Measurements from ENCODE around the gene CYP27A1.
"Not testable (repeated sequence)": the region's sequence is repeated elsewhere in the genome, so short reads cannot be mapped to it uniquely, and the experiment has no call there.

CYP27A1 gene

GRCh38 chr2:218833023-218833609, 51.2 kb downstream of the CYP27A1 start:
- no peak overlapping the region for H3K56ac ChIP-seq (ENCODE audit: low read length)
- H3K4ac ChIP-seq (ENCODE audit: low read depth, low read length): no peak overlapping the region
- no peaks in the 10 kb centered on the region for H3K79me1 ChIP-seq (ENCODE audit: low read length)
- H2BK5ac ChIP-seq (ENCODE audit: low read length): no peak overlapping the region
- H3K36me3 ChIP-seq (ENCODE audit: control insufficient read depth, insufficient read depth, low read length): no peaks in the 10 kb centered on the region
- H2AK5ac ChIP-seq (ENCODE audit: low read length): no peak overlapping the region
- no peaks in the 10 kb centered on the region for H3K27me3 ChIP-seq (ENCODE audit: insufficient read depth, low read length, poor library complexity)
- H3K27ac ChIP-seq (ENCODE audit: low read depth, low read length): no peak overlapping the region
- H2BK120ac ChIP-seq (ENCODE audit: low read depth, low read length): no peak overlapping the region
- H3K4me3 ChIP-seq (ENCODE audit: low read length): no peak overlapping the region
- no peak overlapping the region for H2BK15ac ChIP-seq (replicated peaks; ENCODE audit: low read depth)
- H3K4me1 ChIP-seq (ENCODE audit: control insufficient read depth, low read depth, low read length): no peaks in the 10 kb centered on the region
- no peak overlapping the region for H4K5ac ChIP-seq (ENCODE audit: low read length)
- DNase-seq: no peak
- no peak overlapping the region for H4K8ac ChIP-seq (ENCODE audit: low read depth, low read length)
- no CpG with 5 or more reads among the region's 4 CpGs for WGBS (ENCODE audit: extremely low coverage, insufficient coverage, low lambda C conversion rate)
- no peak overlapping the region for H3K23ac ChIP-seq (ENCODE audit: low read length)
- H3K79me2 ChIP-seq (ENCODE audit: control insufficient read depth, insufficient read depth, low read length): no peaks in the 10 kb centered on the region
- H3K4me2 ChIP-seq (ENCODE audit: low read length): no peak overlapping the region
- H3K9ac ChIP-seq (ENCODE audit: low read length): no peak overlapping the region
- no peak overlapping the region for H3K18ac ChIP-seq (ENCODE audit: low read length)

DNA sequence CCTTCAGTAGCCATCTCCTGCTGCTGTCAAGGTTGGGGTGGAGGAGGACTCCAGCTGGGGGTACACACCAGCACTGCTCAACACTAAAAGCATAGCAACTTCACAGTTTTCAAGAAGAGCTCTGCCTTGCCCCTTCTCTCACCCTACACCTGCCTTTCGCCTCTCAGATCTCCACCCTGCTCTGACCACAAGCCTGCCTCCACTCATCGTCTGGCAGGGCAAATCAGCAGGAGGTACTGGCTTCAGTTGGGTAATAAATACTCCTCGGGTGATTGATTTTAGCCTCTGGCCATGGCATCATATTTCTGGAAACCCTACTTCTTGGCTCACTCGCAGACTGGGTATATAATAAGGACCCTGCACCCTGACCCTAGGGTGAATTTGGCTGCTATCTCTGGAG, 52.7 kb downstream of the CYP27A1 start:
- H2AK5ac ChIP-seq (ENCODE audit: low read length): no peak overlapping the region
- no peak overlapping the region for H4K8ac ChIP-seq (ENCODE audit: low read depth, low read length)
- no peaks in the 10 kb centered on the region for H3K79me1 ChIP-seq (ENCODE audit: low read length)
- no peaks in the 10 kb centered on the region for H3K4me1 ChIP-seq (ENCODE audit: control insufficient read depth, low read depth, low read length)
- H3K27me3 ChIP-seq (ENCODE audit: insufficient read depth, low read length, poor library complexity): no peaks in the 10 kb centered on the region
- no peak overlapping the region for H2BK5ac ChIP-seq (ENCODE audit: low read length)
- H3K4me2 ChIP-seq (ENCODE audit: low read length): no peak overlapping the region
- H3K4ac ChIP-seq (ENCODE audit: low read depth, low read length): no peak overlapping the region
- no peak overlapping the region for H3K9ac ChIP-seq (ENCODE audit: low read length)
- WGBS (ENCODE audit: extremely low coverage, insufficient coverage, low lambda C conversion rate): no CpG with 5 or more reads among the region's 4 CpGs
- no peak overlapping the region for H2BK15ac ChIP-seq (replicated peaks; ENCODE audit: low read depth)
- no peak overlapping the region for H2BK120ac ChIP-seq (ENCODE audit: low read depth, low read length)
- H4K5ac ChIP-seq (ENCODE audit: low read length): no peak overlapping the region
- no peaks in the 10 kb centered on the region for H3K36me3 ChIP-seq (ENCODE audit: control insufficient read depth, insufficient read depth, low read length)
- no peak for DNase-seq
- no peak overlapping the region for H3K23ac ChIP-seq (ENCODE audit: low read length)
- H3K18ac ChIP-seq (ENCODE audit: low read length): no peak overlapping the region
- no peak overlapping the region for H3K27ac ChIP-seq (ENCODE audit: low read depth, low read length)
- H3K56ac ChIP-seq (ENCODE audit: low read length): no peak overlapping the region
- H3K4me3 ChIP-seq (ENCODE audit: low read length): no peak overlapping the region
- no peaks in the 10 kb centered on the region for H3K79me2 ChIP-seq (ENCODE audit: control insufficient read depth, insufficient read depth, low read length)

- H2BK120ac ChIP-seq (ENCODE audit: low read depth, low read length): no peak overlapping the region
- H3K4ac ChIP-seq (ENCODE audit: low read depth, low read length): no peak overlapping the region
- no peak overlapping the region for H3K9ac ChIP-seq (ENCODE audit: low read length)
- no peak overlapping the region for H2BK5ac ChIP-seq (ENCODE audit: low read length)
- no peaks in the 10 kb centered on the region for H3K79me2 ChIP-seq (ENCODE audit: control insufficient read depth, insufficient read depth, low read length)
- DNase-seq: no peak
- H3K4me1 ChIP-seq (ENCODE audit: control insufficient read depth, low read depth, low read length): no peaks in the 10 kb centered on the region
- H3K27me3 ChIP-seq (ENCODE audit: insufficient read depth, low read length, poor library complexity): no peaks in the 10 kb centered on the region
- H2BK15ac ChIP-seq (replicated peaks; ENCODE audit: low read depth): no peak overlapping the region
- WGBS (ENCODE audit: extremely low coverage, insufficient coverage, low lambda C conversion rate): no CpG with 5 or more reads among the region's 2 CpGs
- H4K5ac ChIP-seq (ENCODE audit: low read length): no peak overlapping the region
- H3K4me3 ChIP-seq (ENCODE audit: low read length): no peak overlapping the region
- H3K27ac ChIP-seq (ENCODE audit: low read depth, low read length): no peak overlapping the region
- H3K36me3 ChIP-seq (ENCODE audit: control insufficient read depth, insufficient read depth, low read length): no peaks in the 10 kb centered on the region
- no peak overlapping the region for H3K4me2 ChIP-seq (ENCODE audit: low read length)
- H3K79me1 ChIP-seq (ENCODE audit: low read length): no peaks in the 10 kb centered on the region
- H3K56ac ChIP-seq (ENCODE audit: low read length): no peak overlapping the region
- H3K18ac ChIP-seq (ENCODE audit: low read length): no peak overlapping the region
- H3K23ac ChIP-seq (ENCODE audit: low read length): no peak overlapping the region
- no peak overlapping the region for H2AK5ac ChIP-seq (ENCODE audit: low read length)
- no peak overlapping the region for H4K8ac ChIP-seq (ENCODE audit: low read depth, low read length)
These were observed 55.5 kb downstream of the CYP27A1 start for GRCh38 chr2:218837495-218837894.

DNA sequence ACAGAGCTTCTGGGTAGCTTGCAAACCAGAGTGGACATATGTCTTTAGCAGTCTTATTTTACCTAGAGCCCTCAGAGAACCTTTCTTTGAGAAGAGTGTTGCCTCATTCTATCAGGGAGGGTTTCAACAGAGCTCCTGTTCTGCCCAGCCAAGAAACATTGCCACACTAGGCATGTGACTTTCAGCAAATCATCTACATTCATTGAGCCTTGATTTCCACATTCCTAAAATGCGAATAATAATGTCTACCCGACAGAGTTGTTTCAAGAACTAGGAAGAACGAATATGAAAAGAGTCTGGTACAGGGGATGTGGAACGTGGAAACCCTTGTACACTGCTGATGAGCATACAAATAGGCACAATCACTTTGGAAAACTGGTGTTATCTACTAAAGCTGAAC, 57.5 kb downstream of the CYP27A1 start:
- Histone ChIP-seq H3K18ac (ENCODE audit: low read length) (no peak overlapping the region), H4K5ac (ENCODE audit: low read length) (no peak overlapping the region), H2BK5ac (ENCODE audit: low read length) (no peak overlapping the region), H3K79me2 (ENCODE audit: control insufficient read depth, insufficient read depth, low read length) (no peaks in the 10 kb centered on the region), H3K36me3 (ENCODE audit: control insufficient read depth, insufficient read depth, low read length) (no peaks in the 10 kb centered on the region), H3K4ac (ENCODE audit: low read depth, low read length) (no peak overlapping the region), H3K56ac (ENCODE audit: low read length) (no peak overlapping the region), H3K23ac (ENCODE audit: low read length) (no peak overlapping the region), H3K4me2 (ENCODE audit: low read length) (no peak overlapping the region), H3K4me3 (ENCODE audit: low read length) (no peak overlapping the region), H3K9ac (ENCODE audit: low read length) (no peak overlapping the region), H2BK15ac (replicated peaks; ENCODE audit: low read depth) (no peak overlapping the region), H3K79me1 (ENCODE audit: low read length) (no peaks in the 10 kb centered on the region), H3K27me3 (ENCODE audit: insufficient read depth, low read length, poor library complexity) (no peaks in the 10 kb centered on the region), H3K4me1 (ENCODE audit: control insufficient read depth, low read depth, low read length) (no peaks in the 10 kb centered on the region), H2AK5ac (ENCODE audit: low read length) (no peak overlapping the region), H3K27ac (ENCODE audit: low read depth, low read length) (no peak overlapping the region), H2BK120ac (ENCODE audit: low read depth, low read length) (no peak overlapping the region), H4K8ac (ENCODE audit: low read depth, low read length) (no peak overlapping the region)
- DNase-seq: no peak
- WGBS (ENCODE audit: extremely low coverage, insufficient coverage, low lambda C conversion rate): no CpG with 5 or more reads among the region's 4 CpGs

DNA sequence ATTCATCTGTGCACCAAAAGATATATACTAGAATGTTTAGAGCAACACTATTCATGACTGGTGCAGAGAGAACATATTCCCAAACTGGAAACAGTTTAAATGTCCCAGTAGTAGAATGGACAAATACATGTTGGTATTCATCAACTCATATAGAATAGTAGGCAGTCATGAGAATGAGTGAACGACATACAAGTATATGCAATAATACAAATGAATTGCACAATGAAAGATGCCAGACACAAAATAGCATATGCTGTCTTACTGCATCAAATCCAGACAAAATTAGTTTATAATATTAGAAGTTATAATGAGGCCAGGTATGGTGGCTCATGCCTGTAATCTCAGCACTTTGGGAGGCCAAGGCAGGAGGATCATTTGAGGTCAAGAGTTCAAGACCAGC, 57.9 kb downstream of the CYP27A1 start:
- H3K18ac ChIP-seq (ENCODE audit: low read length): no peak overlapping the region
- WGBS (ENCODE audit: extremely low coverage, insufficient coverage, low lambda C conversion rate): no CpG with 5 or more reads among the region's 1 CpG

DNA sequence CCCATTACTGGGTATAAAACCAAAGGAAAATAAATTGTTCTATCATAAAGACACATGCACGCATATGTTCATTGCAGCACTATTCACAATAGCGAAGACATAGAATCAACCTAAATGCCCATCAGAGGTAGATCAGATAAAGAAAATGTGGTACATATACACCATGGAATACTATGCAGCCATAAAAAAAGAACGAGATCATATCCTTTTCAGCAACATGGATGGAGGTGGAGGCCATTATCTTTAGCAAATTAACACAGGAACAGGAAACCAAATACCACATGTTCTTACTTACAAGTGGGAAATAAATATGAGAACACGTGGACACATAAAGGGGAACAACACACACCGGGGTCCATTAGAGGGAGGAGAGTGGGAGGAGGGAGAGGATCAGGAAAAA, 62.4 kb downstream of the CYP27A1 start:
- DNase-seq; H2BK120ac ChIP-seq (ENCODE audit: low read depth, low read length); H3K4ac ChIP-seq (ENCODE audit: low read depth, low read length); H3K18ac ChIP-seq (ENCODE audit: low read length); H3K27ac ChIP-seq (ENCODE audit: low read depth, low read length); H3K36me3 ChIP-seq (ENCODE audit: control insufficient read depth, insufficient read depth, low read length); H3K56ac ChIP-seq (ENCODE audit: low read length); H3K4me1 ChIP-seq (ENCODE audit: control insufficient read depth, low read depth, low read length); H3K9ac ChIP-seq (ENCODE audit: low read length); H3K27me3 ChIP-seq (ENCODE audit: insufficient read depth, low read length, poor library complexity); H3K23ac ChIP-seq (ENCODE audit: low read length); H4K5ac ChIP-seq (ENCODE audit: low read length); H2BK5ac ChIP-seq (ENCODE audit: low read length); H2BK15ac ChIP-seq (replicated peaks; ENCODE audit: low read depth); H4K8ac ChIP-seq (ENCODE audit: low read depth, low read length); H3K79me2 ChIP-seq (ENCODE audit: control insufficient read depth, insufficient read depth, low read length); H3K4me2 ChIP-seq (ENCODE audit: low read length); H2AK5ac ChIP-seq (ENCODE audit: low read length); H3K4me3 ChIP-seq (ENCODE audit: low read length); H3K79me1 ChIP-seq (ENCODE audit: low read length): not testable (repeated sequence)
- WGBS (ENCODE audit: extremely low coverage, insufficient coverage, low lambda C conversion rate): no CpG with 5 or more reads among the region's 5 CpGs

More for the DNA sequence above, 57.9 kb downstream of the CYP27A1 start:
- no peak overlapping the region for H3K56ac ChIP-seq (ENCODE audit: low read length)
- no peaks in the 10 kb centered on the region for H3K79me2 ChIP-seq (ENCODE audit: control insufficient read depth, insufficient read depth, low read length)
- H3K4ac ChIP-seq (ENCODE audit: low read depth, low read length): no peak overlapping the region
- H3K4me2 ChIP-seq (ENCODE audit: low read length): no peak overlapping the region
- H4K8ac ChIP-seq (ENCODE audit: low read depth, low read length): no peak overlapping the region
- no peak overlapping the region for H2AK5ac ChIP-seq (ENCODE audit: low read length)
- H3K27ac ChIP-seq (ENCODE audit: low read depth, low read length): no peak overlapping the region
- H3K36me3 ChIP-seq (ENCODE audit: control insufficient read depth, insufficient read depth, low read length): no peaks in the 10 kb centered on the region
- no peak for DNase-seq
- no peak overlapping the region for H3K4me3 ChIP-seq (ENCODE audit: low read length)
- no peak overlapping the region for H4K5ac ChIP-seq (ENCODE audit: low read length)
- H2BK120ac ChIP-seq (ENCODE audit: low read depth, low read length): no peak overlapping the region
- H2BK5ac ChIP-seq (ENCODE audit: low read length): no peak overlapping the region
- H3K9ac ChIP-seq (ENCODE audit: low read length): no peak overlapping the region
- H3K27me3 ChIP-seq (ENCODE audit: insufficient read depth, low read length, poor library complexity): no peaks in the 10 kb centered on the region
- no peaks in the 10 kb centered on the region for H3K4me1 ChIP-seq (ENCODE audit: control insufficient read depth, low read depth, low read length)
- H2BK15ac ChIP-seq (replicated peaks; ENCODE audit: low read depth): no peak overlapping the region
- H3K79me1 ChIP-seq (ENCODE audit: low read length): no peaks in the 10 kb centered on the region
- no peak overlapping the region for H3K23ac ChIP-seq (ENCODE audit: low read length)

All from mesendoderm (in vitro differentiated cells).